ENCODE measurements around the gene VANGL1.

- TF ChIP-seq CTCF (conservative IDR thresholded peaks at IDR 0.05; ENCODE audit: low read depth, low read length) (no peak), POLR2A (IDR thresholded peaks at IDR 0.05; ENCODE audit: low read depth, low read length) (no peak), BHLHE40 (IDR thresholded peaks at IDR 0.05; ENCODE audit: low read depth, low read length) (no peak)
Measured at GRCh38 chr1:115740811-115741210, 99.0 kb downstream of the VANGL1 start.
